Sigmoid colon (tissue), 4 donors: ENCODE data around the gene TBC1D22A.

Experiments used
- CTCF ChIP-seq, 4 experiments: fragments of 450-650 bp in 3 of 4; fragments of 200-600 bp in 1 of 4; IDR thresholded peaks; one replicate each; pipeline ENCODE4 v1.5.1; 2016 to 2019; ENCODE audit warnings: antibody characterized with exemption in 4 of 4, mild to moderate bottlenecking in 3 of 4, moderate library complexity in 2 of 4
- EP300 ChIP-seq, 4 donors: sonication (generic); formaldehyde crosslinking; IDR thresholded peaks; one replicate each; pipeline ENCODE4 v1.6.1; 2017; ENCODE audit warnings: antibody characterized with exemption in 4 of 4

- TF ChIP-seq EP300 (IDR thresholded peaks at IDR 0.05) (no peak), CTCF (IDR thresholded peaks at IDR 0.05) (no peak)
These were observed 395.2 kb downstream of the TBC1D22A start for GRCh38 chr22:47157486-47158270.
